HL-60 (cell line): ENCODE results near the gene SKI.

Source experiments
- CTCF ChIP-seq: IDR thresholded peaks from one replicate; pipeline ENCODE4 v1.5.1; 2011; ENCODE audit warnings: low read length, control low read depth, inconsistent platforms; ENCODE audit not compliant: insufficient read depth
- GABPA ChIP-seq: IDR thresholded peaks from 2 replicates; pipeline ENCODE4 v1.6.1; 2012; ENCODE audit warnings: low read depth
- POLR2AphosphoS5 ChIP-seq: IDR thresholded peaks from 2 replicates; pipeline ENCODE4 v1.6.1; 2012; ENCODE audit warnings: low read depth
- SPI1 ChIP-seq: IDR thresholded peaks from 2 replicates; pipeline ENCODE4 v1.6.1; 2012; ENCODE audit warnings: low read depth, mild to moderate bottlenecking, borderline replicate concordance

DNA sequence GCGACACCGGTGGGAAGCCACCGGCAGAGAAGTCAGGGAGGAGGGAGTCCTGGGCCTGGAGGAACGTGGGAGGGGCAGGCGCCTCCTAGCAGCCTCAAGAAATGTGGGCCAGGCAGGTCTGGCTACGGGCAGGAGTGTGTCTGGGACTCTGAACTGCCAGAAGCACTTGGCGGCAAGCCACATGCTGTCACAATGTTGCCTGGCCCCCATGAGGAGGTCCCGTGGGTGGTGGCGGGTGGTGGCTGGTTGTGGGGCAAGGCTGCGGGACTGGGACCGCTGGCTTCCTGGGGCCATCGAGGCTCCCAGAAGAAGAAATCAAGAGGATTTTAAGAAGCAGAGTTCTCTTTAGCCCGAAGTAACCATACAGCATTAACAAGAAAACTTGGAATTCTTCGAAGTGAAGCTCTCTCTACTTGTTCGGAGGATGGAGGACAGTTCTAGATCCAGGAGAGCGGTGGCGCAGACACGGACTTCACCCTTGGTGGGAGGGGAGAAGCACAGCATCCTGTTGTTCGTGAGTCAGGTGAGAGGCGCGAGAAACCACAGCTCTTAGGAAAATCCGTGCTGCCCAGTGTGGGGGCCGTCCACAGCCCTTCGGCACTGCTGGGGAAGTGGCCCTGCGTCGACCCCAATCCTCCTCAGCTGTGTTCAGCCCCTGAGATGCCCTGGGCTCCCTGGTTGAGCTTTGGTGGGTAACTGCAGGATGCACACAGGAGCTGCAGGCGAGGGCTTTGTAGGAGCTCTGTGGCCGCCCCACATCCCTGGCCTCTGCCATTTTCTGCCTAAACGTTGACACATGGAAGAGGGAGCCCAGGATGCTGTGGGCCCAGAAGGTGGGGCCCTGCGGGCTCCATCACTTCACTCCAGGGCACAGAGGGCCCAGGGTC is 12.4 kb downstream of the SKI start:
- no peak for TF ChIP-seq CTCF
- TF ChIP-seq SPI1, result no peak
- peak; percentile 69 for TF ChIP-seq POLR2AphosphoS5
- no peak for TF ChIP-seq GABPA
